Fibroblast of skin of right biceps (primary cell): ENCODE measurements around the gene SENP3.

Experiments used
- DNase-seq: peaks from one replicate; pipeline ENCODE4 v3.0.0-alpha.2; 2013

Gene SENP3

GRCh38 chr17:7557147-7557764 is 4.5 kb upstream of the SENP3 start:
- no peak for DNase-seq

GRCh38 chr17:7557775-7558543 is 3.8 kb upstream of the SENP3 start:
- peak; percentile 32 for DNase-seq

- DNase-seq, result no peak
Measured at GRCh38 chr17:7558544-7559319, 3.0 kb upstream of the SENP3 start, which contains the start of gene TNFSF13. Gene TNFSF13 (plus strand): TSS chr17:7558750. CDS start chr17:7559040, 290 bp downstream.

- no peak for DNase-seq
Measured at GRCh38 chr17:7559320-7560171, 2.2 kb upstream of the SENP3 start.

- peak; percentile 61 for DNase-seq
Measured at GRCh38 chr17:7560172-7561027, 1.3 kb upstream of the SENP3 start.

GRCh38 chr17:7561028-7561575 is 617 bp upstream of the SENP3 start:
- DNase-seq, result peak; percentile 81

- DNase-seq, result no peak
Measured at GRCh38 chr17:7562208-7562605, 488 bp downstream of the SENP3 start.

- DNase-seq, result no peak
Measured at GRCh38 chr17:7563115-7563869, 1.6 kb downstream of the SENP3 start.

- DNase-seq, result no peak
Measured at GRCh38 chr17:7569571-7569970, 7.9 kb downstream of the SENP3 start.

- no peak for DNase-seq
Measured at GRCh38 chr17:7570351-7570750, 8.6 kb downstream of the SENP3 start.

GRCh38 chr17:7572338-7572587 is 10.5 kb downstream of the SENP3 start:
- DNase-seq, result no peak

- peak; percentile 100 for DNase-seq
Measured at GRCh38 chr17:7572588-7573323, 11.0 kb downstream of the SENP3 start.

GRCh38 chr17:7573324-7574080 is 11.8 kb downstream of the SENP3 start:
- DNase-seq, result peak; percentile 94

- no peak for DNase-seq
Measured at GRCh38 chr17:7574176-7574953, 12.6 kb downstream of the SENP3 start.

- no peak for DNase-seq
Measured at GRCh38 chr17:7575481-7575883, 13.8 kb downstream of the SENP3 start.

- DNase-seq, result no peak
Measured at GRCh38 chr17:7575959-7576358, 14.2 kb downstream of the SENP3 start.

GRCh38 chr17:7576432-7576937 is 14.8 kb downstream of the SENP3 start:
- DNase-seq, result no peak
